UCSD-AML1 (cell line): ENCODE results near the gene IRF9.

Source experiments
- DNase-seq: peaks from one replicate; lab custom pipeline; 2025; ENCODE audit not compliant: unreplicated experiment; lab: John Stamatoyannopoulos, UW

IRF9 gene

GRCh38 chr14:24146978-24147760 lies 13.9 kb upstream of the IRF9 start, which contains the start of gene RNF31:
Gene RNF31, plus strand, starts transcription at chr14:24147498. Its CDS starts 201 bp downstream, at chr14:24147699.
- peak; percentile 98 for DNase-seq

- DNase-seq: no peak
These were observed 13.2 kb upstream of the IRF9 start for GRCh38 chr14:24147761-24148428.

- DNase-seq: no peak
These were observed 11.6 kb upstream of the IRF9 start for GRCh38 chr14:24149302-24149969.

GRCh38 chr14:24150061-24150460 lies 11.0 kb upstream of the IRF9 start:
- no peak for DNase-seq

- no peak for DNase-seq
These were observed 10.5 kb upstream of the IRF9 start for GRCh38 chr14:24150567-24150966.

- no peak for DNase-seq
These were observed 10.1 kb upstream of the IRF9 start for GRCh38 chr14:24150993-24151392.

GRCh38 chr14:24151404-24152080 lies 9.5 kb upstream of the IRF9 start:
- DNase-seq: no peak

GRCh38 chr14:24155100-24155499 lies 6.0 kb upstream of the IRF9 start:
- no peak for DNase-seq

- DNase-seq: no peak
These were observed 4.2 kb upstream of the IRF9 start for GRCh38 chr14:24156840-24157239.

GRCh38 chr14:24157331-24157730 lies 3.7 kb upstream of the IRF9 start:
- no peak for DNase-seq

- DNase-seq: no peak
These were observed 1.1 kb upstream of the IRF9 start for GRCh38 chr14:24159777-24160498.

GRCh38 chr14:24160499-24160849 lies 591 bp upstream of the IRF9 start:
- DNase-seq: no peak

GRCh38 chr14:24162093-24162492 lies 1.0 kb downstream of the IRF9 start:
- no peak for DNase-seq

- no peak for DNase-seq
These were observed 3.5 kb downstream of the IRF9 start for GRCh38 chr14:24164518-24164991.

- no peak for DNase-seq
These were observed 4.7 kb downstream of the IRF9 start for GRCh38 chr14:24165785-24166184.

GRCh38 chr14:24167469-24168114 lies 6.5 kb downstream of the IRF9 start:
- peak; percentile 26 for DNase-seq

- DNase-seq: no peak
These were observed 10.6 kb downstream of the IRF9 start, which contains the start of gene REC8 for GRCh38 chr14:24171422-24172260. Gene REC8, plus strand, starts transcription at chr14:24172080. Its CDS starts 473 bp downstream, at chr14:24172553.

- DNase-seq: no peak
These were observed 11.3 kb downstream of the IRF9 start for GRCh38 chr14:24172261-24172860.

GRCh38 chr14:24172871-24173281 lies 11.8 kb downstream of the IRF9 start:
- DNase-seq: no peak
